LNCaP clone FGC (cell line): ENCODE measurements around the gene MAGI1.

Experiments used
- DNase-seq: peaks from one replicate; pipeline ENCODE4 v3.0.0-alpha.2; 2011; ENCODE audit warnings: low read depth
- H3K4me3 ChIP-seq: 2 replicates; pipeline ENCODE4 v1.5.1; 2011; ENCODE audit warnings: mild to moderate bottlenecking, low read depth, low read length, control low read depth
- TF ChIP-seq, protein P1 (sequence below): IDR thresholded peaks from 2 replicates; pipeline ENCODE4 v1.5.1; 2012; ENCODE audit warnings: mild to moderate bottlenecking; ENCODE audit not compliant: control insufficient read depth, insufficient read depth; ENCODE audit errors: extremely low read depth

Gene MAGI1

DNA sequence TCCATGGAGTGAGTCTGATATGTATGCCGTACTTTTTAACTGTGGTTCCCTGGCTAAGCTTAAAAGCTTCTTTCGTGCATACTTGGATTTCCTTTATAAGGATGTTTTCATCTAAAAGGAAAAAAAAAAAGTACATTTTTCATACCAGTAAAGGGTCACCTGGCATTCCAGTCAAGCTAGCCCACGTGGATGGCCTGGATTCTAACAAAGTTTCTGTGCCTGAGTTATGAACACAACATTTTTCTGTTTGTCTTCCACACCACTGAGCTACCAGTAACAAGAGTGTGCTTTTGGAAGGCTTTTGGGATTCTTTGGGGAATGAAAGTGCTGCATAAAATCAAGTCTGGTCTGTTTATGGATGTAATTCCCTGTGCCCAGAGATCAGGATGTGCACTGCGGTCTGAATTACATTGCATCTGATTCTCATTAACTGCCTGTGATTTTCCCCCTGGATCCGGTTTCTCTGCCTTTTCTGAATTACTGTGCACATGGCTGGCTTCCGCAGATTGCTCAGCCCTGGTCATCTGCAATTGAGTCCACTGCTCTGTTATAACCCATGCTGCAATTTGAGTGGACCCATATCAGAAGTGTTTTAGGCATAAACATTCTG lies 38.2 kb upstream of the MAGI1 start:
- no peak overlapping the region for H3K4me3 ChIP-seq
- TF ChIP-seq, protein P1, sequence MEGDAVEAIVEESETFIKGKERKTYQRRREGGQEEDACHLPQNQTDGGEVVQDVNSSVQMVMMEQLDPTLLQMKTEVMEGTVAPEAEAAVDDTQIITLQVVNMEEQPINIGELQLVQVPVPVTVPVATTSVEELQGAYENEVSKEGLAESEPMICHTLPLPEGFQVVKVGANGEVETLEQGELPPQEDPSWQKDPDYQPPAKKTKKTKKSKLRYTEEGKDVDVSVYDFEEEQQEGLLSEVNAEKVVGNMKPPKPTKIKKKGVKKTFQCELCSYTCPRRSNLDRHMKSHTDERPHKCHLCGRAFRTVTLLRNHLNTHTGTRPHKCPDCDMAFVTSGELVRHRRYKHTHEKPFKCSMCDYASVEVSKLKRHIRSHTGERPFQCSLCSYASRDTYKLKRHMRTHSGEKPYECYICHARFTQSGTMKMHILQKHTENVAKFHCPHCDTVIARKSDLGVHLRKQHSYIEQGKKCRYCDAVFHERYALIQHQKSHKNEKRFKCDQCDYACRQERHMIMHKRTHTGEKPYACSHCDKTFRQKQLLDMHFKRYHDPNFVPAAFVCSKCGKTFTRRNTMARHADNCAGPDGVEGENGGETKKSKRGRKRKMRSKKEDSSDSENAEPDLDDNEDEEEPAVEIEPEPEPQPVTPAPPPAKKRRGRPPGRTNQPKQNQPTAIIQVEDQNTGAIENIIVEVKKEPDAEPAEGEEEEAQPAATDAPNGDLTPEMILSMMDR, result no peak
- DNase-seq, result no peak

DNA sequence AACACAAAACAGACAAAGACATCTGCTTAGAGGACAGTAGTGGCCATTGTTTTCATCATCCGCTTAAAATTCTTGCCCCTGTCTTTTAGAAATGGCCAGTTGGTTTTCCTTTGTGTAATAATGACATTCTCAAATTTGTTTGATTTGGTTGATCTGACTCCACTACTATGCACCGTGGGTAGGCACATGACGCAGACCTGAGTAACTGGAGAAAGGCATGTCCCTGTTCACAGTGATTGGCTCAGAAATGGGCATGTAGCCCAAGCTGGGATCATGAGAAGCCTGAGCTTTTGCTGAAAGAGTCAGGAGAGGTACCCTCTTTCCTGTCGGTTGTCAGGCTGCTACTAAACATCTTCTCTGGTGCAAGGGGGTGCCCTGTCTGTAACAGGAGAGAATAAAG lies 36.6 kb upstream of the MAGI1 start:
- TF ChIP-seq, protein P1, result no peak
- DNase-seq, result no peak
- H3K4me3 ChIP-seq, result no peak overlapping the region

GRCh38 chr3:66073464-66074141 lies 34.9 kb upstream of the MAGI1 start:
- TF ChIP-seq, protein P1, result no peak
- no peak overlapping the region for H3K4me3 ChIP-seq
- no peak for DNase-seq

DNA sequence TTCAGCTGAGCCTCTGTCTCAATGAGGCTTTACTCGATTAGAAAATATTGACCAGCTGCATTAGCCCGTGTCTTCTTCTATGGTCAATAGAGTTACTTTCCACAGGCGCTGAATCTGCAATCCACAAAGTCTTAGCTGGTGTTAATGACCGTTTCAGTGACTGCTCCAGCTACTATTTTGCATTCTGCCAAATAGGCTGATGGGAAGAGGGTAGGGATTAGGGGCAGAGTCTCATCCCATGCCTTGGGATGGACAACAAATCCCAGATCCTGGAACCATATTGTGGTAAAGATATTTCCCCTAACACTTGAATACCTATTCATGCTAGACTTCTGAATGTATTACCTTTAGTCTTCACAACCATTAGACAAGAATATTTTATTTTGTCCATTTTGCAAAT lies 29.5 kb upstream of the MAGI1 start:
- TF ChIP-seq, protein P1, result no peak
- DNase-seq, result no peak
- no peak overlapping the region for H3K4me3 ChIP-seq

GRCh38 chr3:66066963-66067617 lies 28.4 kb upstream of the MAGI1 start:
- DNase-seq, result peak; percentile 36
- no peak overlapping the region for H3K4me3 ChIP-seq
- TF ChIP-seq, protein P1, result no peak

DNA sequence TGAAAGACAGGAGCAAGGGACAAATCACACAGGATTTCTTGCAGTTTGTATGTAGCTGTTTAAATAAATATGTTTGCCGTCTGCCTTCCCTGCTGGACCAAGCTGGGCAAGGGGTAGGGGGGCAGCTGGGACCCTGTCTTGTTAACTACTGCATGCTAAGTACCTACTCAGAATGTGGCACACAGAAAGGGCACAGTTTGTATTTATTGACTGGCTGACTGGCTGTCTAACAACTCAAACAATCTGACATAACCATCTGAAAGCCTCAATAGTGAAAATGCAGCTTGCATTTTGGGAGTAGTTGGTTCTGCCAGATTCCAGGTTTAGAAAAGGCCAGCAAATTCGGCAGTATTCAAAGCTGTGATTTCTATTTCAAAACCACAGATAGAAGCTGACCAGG lies 16.6 kb upstream of the MAGI1 start:
- TF ChIP-seq, protein P1, result no peak
- DNase-seq, result no peak
- no peak overlapping the region for H3K4me3 ChIP-seq
